B cell (primary cell): ENCODE measurements around the gene ACTN2. TPM values are rescaled to one million over a fixed set of nuclear protein-coding genes. Genes with fewer than 3 reads are reported as not detected.

Experiments
- ATAC-seq: fragments of 200-7000 bp; cut with Tn5 transposase; one replicate; pipeline ENCODE4 v1.10.0; 2021; ENCODE audit warnings: low read depth, mild to moderate bottlenecking, moderate number of reproducible peaks, moderate library complexity
- CTCF ChIA-PET: fragments of 350-600 bp; sonication (Branson Sonifier 250); formaldehyde crosslinking; loops from one replicate; lab custom pipeline; 2021; ENCODE audit warnings: antibody characterized with exemption, inconsistent platforms; lab: Charles Lee
- POLR2A ChIA-PET: fragments of 350-600 bp; sonication (Branson Sonifier 250); formaldehyde crosslinking; loops from one replicate; lab custom pipeline; 2021; ENCODE audit warnings: antibody characterized with exemption; lab: Charles Lee
- DNase-seq: peaks from one replicate; pipeline ENCODE4 v3.0.0; 2013
- H2AFZ ChIP-seq: 2 replicates; pipeline ENCODE4 v1.6.1; 2012; ENCODE audit warnings: mild to moderate bottlenecking, low read depth, low read length; ENCODE audit not compliant: insufficient read depth, poor library complexity, severe bottlenecking
- H3K27ac ChIP-seq, 2 donors: 1 replicate in 1 of 2; 2 replicates in 1 of 2; pipeline ENCODE4 v1.5.1; 2012 to 2013; ENCODE audit warnings: low read length in 2 of 2, mild to moderate bottlenecking in 2 of 2, moderate library complexity in 1 of 2
- H3K27me3 ChIP-seq, 4 experiments: fragments of 200-600 bp in 1 of 4; sonication (generic) in 1 of 4; replicated peaks in 1 of 4; 1 replicate in 2 of 4; 2 replicates in 2 of 4; pipeline versions ENCODE4 v1.6.1 to v1.7.0; 2013 to 2016; ENCODE audit warnings: low read length in 3 of 4, mild to moderate bottlenecking in 2 of 4, mixed read lengths in 1 of 4, moderate library complexity in 1 of 4; ENCODE audit not compliant: insufficient read depth in 4 of 4, control insufficient read depth in 3 of 4; ENCODE audit errors: control extremely low read depth in 1 of 4
- H3K36me3 ChIP-seq, 2 experiments: replicated peaks in 1 of 2; 1 replicate in 1 of 2; 2 replicates in 1 of 2; pipeline versions ENCODE4 v1.6.1 to v1.7.1; 2013; ENCODE audit warnings: low read length in 1 of 2; ENCODE audit not compliant: insufficient read depth in 2 of 2, control insufficient read depth in 1 of 2; ENCODE audit errors: control extremely low read depth in 1 of 2, extremely low read depth in 1 of 2
- H3K4me1 ChIP-seq, 2 donors: fragments of 200-600 bp in 1 of 2; sonication (generic) in 1 of 2; 1 replicate in 1 of 2; 2 replicates in 1 of 2; pipeline versions ENCODE4 v1.5.1 to v1.6.1; 2013 to 2017; ENCODE audit warnings: low read length in 2 of 2; ENCODE audit not compliant: control insufficient read depth in 2 of 2, insufficient read depth in 2 of 2
- H3K4me2 ChIP-seq: replicated peaks from 2 replicates; pipeline ENCODE3; 2012; ENCODE audit warnings: mild to moderate bottlenecking, low read depth, low read length; ENCODE audit not compliant: poor library complexity, severe bottlenecking
- H3K4me3 ChIP-seq, 5 experiments: fragments of 200-600 bp in 1 of 5; sonication (generic) in 1 of 5; 1 replicate in 3 of 5; 2 replicates in 2 of 5; pipeline versions ENCODE4 v1.5.1 to v1.7.0; 2011 to 2016; ENCODE audit warnings: low read length in 4 of 5, mild to moderate bottlenecking in 4 of 5, low read depth in 2 of 5, control low read depth in 1 of 5, moderate library complexity in 1 of 5; ENCODE audit not compliant: insufficient read depth in 1 of 5; ENCODE audit errors: control extremely low read depth in 1 of 5, extremely low read depth in 1 of 5
- H3K79me2 ChIP-seq: fragments of 200-600 bp; sonication (generic); one replicate; pipeline ENCODE4 v1.6.0; 2016; ENCODE audit warnings: low read length; ENCODE audit not compliant: control insufficient read depth, insufficient read depth
- H3K9ac ChIP-seq: fragments of 200-600 bp; sonication (generic); 2 replicates; pipeline ENCODE4 v1.6.1; 2017; ENCODE audit warnings: mild to moderate bottlenecking, low read length, moderate library complexity
- H3K9me3 ChIP-seq, 3 donors: one replicate each; pipeline versions ENCODE4 v1.6.1 to v1.7.1; 2013; ENCODE audit warnings: low read length in 2 of 3; ENCODE audit not compliant: control insufficient read depth in 2 of 3, insufficient read depth in 1 of 3; ENCODE audit errors: control extremely low read depth in 1 of 3
- H4K20me1 ChIP-seq: 2 replicates; pipeline ENCODE4 v1.6.0; 2012; ENCODE audit warnings: mild to moderate bottlenecking, low read length; ENCODE audit not compliant: insufficient read depth, control insufficient read depth, poor library complexity, severe bottlenecking
- H3K27ac Mint-ChIP-seq: one replicate; pipeline ENCODE4 v1.8.0; 2021; ENCODE audit warnings: mixed read lengths
- H3K27me3 Mint-ChIP-seq: one replicate; pipeline ENCODE4 v1.8.0; 2021; ENCODE audit warnings: mixed read lengths
- H3K4me1 Mint-ChIP-seq: one replicate; pipeline ENCODE4 v1.8.0; 2021; ENCODE audit warnings: mixed read lengths
- H3K4me3 Mint-ChIP-seq: one replicate; pipeline ENCODE4 v1.8.0; 2021; ENCODE audit warnings: mixed read lengths
- H3K9me3 Mint-ChIP-seq: one replicate; pipeline ENCODE4 v1.8.0; 2022; ENCODE audit warnings: mixed read lengths; ENCODE audit not compliant: insufficient read depth
- CTCF ChIP-seq: fragments of 200-600 bp; IDR thresholded peaks from one replicate; pipeline ENCODE4 v1.8.0; 2022; ENCODE audit warnings: antibody characterized with exemption, mild to moderate bottlenecking
- EZH2 ChIP-seq: IDR thresholded peaks from 2 replicates; pipeline ENCODE4 v1.6.1; 2012; ENCODE audit warnings: borderline replicate concordance, low read depth, mild to moderate bottlenecking, moderate library complexity, low read length; ENCODE audit not compliant: insufficient read depth, poor library complexity, severe bottlenecking
- WGBS: methylation state at CpG from one replicate; pipeline ENCODE4 v1.1.5; 2013; ENCODE audit warnings: missing lambda C conversion rate; ENCODE audit not compliant: insufficient coverage; 5-methylcytosine and 5-hydroxymethylcytosine counted together
- intact Hi-C: fragments of 100-400 bp; cut with micrococcal nuclease; formaldehyde crosslinking; loops from one replicate; pipeline ENCODE4 v1.10.0; 2022
- polyA plus RNA-seq: library from polyadenylated mRNA; depleted of rRNA; stranded (reverse); fragments of >200 nt; gene quantifications from 2 replicates; pipeline ENCODE4 v1.2.3, GENCODE V29; 2012
- total RNA-seq, 2 donors: library from RNA; stranded (reverse); fragments of 120-200 nt in 1 of 2; gene quantifications; 1 replicate in 1 of 2; 2 replicates in 1 of 2; pipeline versions ENCODE4 v1.2.3 to v1.2.4, GENCODE V29; 2013 to 2022

Gene ACTN2
- total and polyA plus RNA-seq, 2 donors (not counting 1 experiment from before 2014, with no cell fraction given), result 0.30 TPM; not detected in 1

GRCh38 chr1:236741753-236742152 is 55.5 kb downstream of the ACTN2 start:
- H3K4me1 ChIP-seq, result no peaks in the 10 kb centered on the region
- H3K9ac ChIP-seq, result no peak overlapping the region
- Mint-ChIP-seq H3K27me3 (peaks cover 4% of the 10 kb centered on the region), H3K4me1 (no peaks in the 10 kb centered on the region), H3K27ac (no peak overlapping the region), H3K4me3 (no peak overlapping the region), H3K9me3 (no peaks in the 10 kb centered on the region)
- no peaks in the 10 kb centered on the region for H3K79me2 ChIP-seq
- no peaks in the 10 kb centered on the region for H4K20me1 ChIP-seq
- H3K4me3 ChIP-seq, result no peak overlapping the region
- no peaks in the 10 kb centered on the region for H3K9me3 ChIP-seq
- H3K4me2 ChIP-seq, result no peak overlapping the region
- no peaks in the 10 kb centered on the region for H3K36me3 ChIP-seq
- intact Hi-C loops, result no loop called here
- 77% methylated on average over 11 of the region's 11 CpGs for WGBS
- ChIA-PET CTCF (no interaction called here), POLR2A (no interaction called here)
- H3K27ac ChIP-seq, result no peak overlapping the region
- TF ChIP-seq EZH2, result no peak
- TF ChIP-seq CTCF, result no peak
- no peak overlapping the region for H2AFZ ChIP-seq
- ATAC-seq, result no peak
- DNase-seq, result no peak
- no peaks in the 10 kb centered on the region for H3K27me3 ChIP-seq

GRCh38 chr1:236742421-236743160 is 56.3 kb downstream of the ACTN2 start:
- Histone ChIP-seq H3K79me2 (no peaks in the 10 kb centered on the region), H3K27me3 (no peaks in the 10 kb centered on the region), H3K4me2 (no peak overlapping the region), H3K27ac (no peak overlapping the region), H2AFZ (no peak overlapping the region), H3K4me1 (no peaks in the 10 kb centered on the region), H3K4me3 (no peak overlapping the region), H3K9me3 (no peaks in the 10 kb centered on the region), H3K36me3 (no peaks in the 10 kb centered on the region), H4K20me1 (no peaks in the 10 kb centered on the region), H3K9ac (no peak overlapping the region)
- peaks cover 4% of the 10 kb centered on the region for H3K27me3 Mint-ChIP-seq
- TF ChIP-seq CTCF (no peak), EZH2 (no peak)
- ChIA-PET CTCF (no interaction called here), POLR2A (no interaction called here)
- no peaks in the 10 kb centered on the region for H3K4me1 Mint-ChIP-seq
- ATAC-seq (no peak), DNase-seq (no peak)
- intact Hi-C loops, result no loop called here
- no peaks in the 10 kb centered on the region for H3K9me3 Mint-ChIP-seq
- no peak overlapping the region for H3K4me3 Mint-ChIP-seq
- 86% methylated on average over 7 of the region's 10 CpGs for WGBS
- no peak overlapping the region for H3K27ac Mint-ChIP-seq
